CD4-positive, alpha-beta T cell treated with Interleukin-4 for 1 hour (primary cell): Measurements from ENCODE around the gene GNAO1.

Experiments used
- DNase-seq, 2 donors: peaks; one replicate each; pipeline ENCODE4 v3.0.0-alpha.2; 2020 to 2022

Gene GNAO1

DNA sequence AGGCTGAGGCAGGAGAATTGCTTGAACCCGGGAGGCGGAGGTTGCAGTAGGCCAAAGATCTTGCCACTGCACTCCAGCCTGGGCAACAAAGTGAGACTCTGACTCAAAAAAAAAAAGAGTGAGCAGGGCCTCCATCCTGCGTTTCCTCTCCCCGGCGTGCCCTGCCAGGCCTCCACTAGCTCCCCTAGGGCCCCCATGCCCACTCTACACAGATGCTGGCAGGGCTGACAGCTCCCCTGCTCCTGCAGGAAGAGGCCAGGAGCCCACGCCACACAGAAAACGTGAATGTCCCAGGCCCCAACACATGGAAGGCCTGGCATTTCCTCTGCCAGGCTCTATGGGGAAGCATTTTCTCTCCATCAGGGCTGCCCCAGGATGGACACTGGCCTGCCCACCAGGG is 124.7 kb downstream of the GNAO1 start:
- DNase-seq, result no peak

DNA sequence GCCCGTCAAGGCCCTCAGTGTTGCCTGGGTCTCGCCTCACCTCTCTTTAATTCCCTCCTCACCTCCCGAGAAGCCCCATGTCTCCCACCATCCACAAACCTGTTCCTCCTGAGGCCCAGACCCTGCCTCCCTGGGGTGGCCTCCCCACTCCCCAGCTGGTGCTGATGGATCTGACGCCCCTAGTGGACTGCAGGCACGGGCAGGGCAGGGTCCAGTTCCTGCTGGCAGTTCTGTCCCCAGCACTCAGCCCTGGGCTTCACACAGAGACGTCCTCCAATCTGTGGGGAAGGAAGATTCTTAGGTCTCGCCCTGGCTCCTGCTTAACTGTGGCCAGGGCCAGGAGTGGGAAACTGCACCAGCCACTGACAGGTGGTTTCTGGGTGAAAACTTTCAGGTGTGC is 125.3 kb downstream of the GNAO1 start:
- DNase-seq, result no peak

DNA sequence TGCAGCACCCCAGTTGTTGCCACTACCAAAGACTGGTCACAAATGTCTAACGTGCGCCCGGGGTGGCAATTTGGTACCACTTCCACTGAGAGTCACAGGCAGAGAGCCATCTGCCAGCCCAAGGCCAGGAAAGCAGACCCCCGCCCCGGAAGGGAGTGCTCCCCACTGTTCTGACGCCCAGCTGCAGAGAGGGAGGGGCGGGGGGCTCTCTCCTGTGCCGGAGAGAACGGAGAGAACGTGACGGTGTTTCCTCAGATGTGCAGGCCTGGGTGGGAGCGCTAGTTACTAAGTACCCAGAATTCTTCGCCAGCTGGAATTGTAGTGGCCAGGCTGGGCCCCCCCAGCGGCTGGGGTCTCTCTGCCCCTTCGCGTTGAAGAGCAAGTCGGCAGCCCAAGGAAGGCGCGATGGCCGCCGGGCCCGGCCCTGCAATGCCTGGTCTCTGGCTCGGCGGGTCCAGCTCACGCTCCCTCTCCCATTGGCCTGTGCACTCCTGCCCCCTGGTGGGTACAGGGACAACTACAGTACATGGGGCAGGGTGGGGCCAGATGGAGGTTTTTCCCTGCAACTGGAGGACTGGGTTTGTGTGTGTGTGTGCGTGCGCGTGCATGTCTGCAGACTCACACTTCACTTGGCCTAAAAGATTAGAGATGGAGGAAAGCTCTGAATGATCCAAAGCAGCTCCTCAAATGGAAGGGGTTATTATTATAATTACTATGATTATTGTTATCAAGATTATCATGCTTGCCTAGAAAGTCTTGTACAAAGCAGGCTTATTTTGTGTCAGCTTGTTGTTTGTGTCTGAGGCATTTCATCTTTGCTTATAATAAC is 126.9 kb downstream of the GNAO1 start:
- DNase-seq, result peak; percentile 74 to 78

DNA sequence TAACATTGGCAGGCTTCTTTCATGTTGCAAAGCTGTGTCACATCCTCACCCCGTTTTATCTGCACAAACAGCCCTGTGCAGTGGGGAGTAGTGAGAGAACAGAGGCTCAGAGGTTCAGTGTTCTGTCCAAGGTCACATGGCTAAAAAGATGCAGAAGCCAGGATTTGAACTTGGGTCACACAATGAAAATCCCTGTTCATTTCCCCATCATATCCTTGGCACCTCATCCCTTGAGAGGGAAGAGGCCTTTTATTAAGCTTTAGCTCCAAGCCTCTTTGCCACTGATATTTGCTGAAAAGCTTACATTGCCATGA is 127.5 kb downstream of the GNAO1 start:
- DNase-seq, result no peak

DNA sequence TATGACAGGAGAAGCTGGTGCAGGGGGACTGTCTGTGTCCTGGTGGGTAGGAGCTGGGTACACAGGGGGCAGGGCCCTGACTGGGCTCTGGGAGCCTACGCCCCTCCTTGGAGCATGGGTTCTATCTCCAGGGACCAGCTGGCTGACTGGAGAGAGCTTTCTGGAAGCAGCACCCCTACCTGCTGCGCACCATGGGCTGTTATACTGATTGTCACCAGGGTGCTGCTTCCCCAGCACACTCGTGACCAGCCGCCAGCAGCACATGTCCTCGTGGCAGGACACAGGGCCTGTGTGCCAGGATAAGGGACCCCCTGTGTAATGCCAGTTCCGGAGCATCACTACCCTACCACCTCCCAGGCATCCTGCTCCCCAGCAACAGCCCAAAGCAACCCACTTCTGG is 128.1 kb downstream of the GNAO1 start:
- DNase-seq, result no peak

DNA sequence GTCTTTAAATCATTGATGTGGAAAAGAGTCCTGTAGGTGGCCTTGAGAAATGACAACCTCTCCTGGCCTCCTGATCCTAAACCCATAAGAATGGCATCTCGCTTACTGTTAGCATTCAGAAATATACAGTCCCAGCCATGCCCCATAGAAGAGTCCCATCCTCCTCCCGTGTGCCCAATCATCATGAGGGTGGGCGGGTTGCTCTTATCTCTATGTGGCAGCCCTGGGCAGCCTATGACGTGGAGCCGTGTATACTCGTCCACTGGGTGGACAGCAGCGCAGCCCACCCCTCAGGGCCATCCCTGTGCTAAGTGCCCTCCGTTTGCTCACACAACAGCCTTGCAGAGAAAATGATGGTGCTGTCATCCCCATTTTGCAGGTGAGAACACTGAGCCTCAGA is 128.8 kb downstream of the GNAO1 start:
- no peak for DNase-seq

DNA sequence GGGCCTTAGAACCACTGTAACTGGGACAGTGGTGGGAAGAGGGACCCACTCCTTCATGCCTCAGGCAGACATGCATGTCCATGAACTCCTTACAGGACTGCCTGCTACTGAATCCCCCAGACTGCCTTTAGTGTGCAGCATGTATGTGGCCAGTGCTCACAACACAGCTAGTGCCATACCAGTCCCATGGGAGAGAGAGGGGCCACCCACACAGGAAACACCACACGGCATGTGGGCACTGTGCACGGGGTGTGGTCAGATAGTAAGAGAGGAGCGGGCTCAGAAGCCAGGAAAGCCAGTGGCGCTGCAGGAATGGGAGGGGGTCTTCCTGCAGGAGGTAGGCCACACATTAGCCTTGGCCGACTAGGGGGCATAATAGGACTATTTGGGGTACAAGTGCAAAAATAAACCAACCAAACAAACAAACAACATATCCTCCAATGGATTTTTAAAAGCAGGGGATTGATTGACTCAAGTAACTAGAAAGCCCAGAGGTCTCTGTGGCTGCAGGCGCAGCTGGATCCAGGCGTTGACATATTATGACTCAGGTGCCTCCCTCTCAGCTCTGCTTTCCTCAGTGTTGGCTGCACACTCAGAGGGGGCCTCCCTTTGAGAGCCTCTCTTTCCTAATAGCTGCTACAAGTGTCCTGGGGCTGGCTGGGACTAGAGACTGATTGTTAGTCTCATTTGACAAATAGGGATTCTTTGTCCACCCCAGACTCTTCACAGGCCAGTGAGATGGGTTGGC is 129.7 kb downstream of the GNAO1 start:
- no peak for DNase-seq

DNA sequence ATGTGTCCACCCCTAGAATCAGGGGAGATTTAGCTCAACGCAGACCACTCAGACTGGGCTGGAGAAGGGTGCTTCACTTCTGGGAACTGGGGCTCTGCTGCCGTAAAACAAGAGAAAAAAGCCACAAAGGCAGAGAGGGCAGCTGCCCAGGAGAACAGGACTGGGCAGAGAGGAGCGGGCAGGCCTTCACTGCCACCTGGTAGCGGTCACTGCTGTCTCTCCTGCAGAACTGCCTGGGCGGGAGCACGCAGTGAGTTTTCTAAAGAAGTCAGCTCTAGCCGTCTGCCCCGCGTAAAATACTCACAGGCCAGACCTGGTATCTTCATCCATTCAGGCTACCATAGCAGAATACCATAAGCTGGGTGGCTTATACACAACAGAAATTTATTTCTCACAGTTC is 130.3 kb downstream of the GNAO1 start:
- DNase-seq, result no peak

DNA sequence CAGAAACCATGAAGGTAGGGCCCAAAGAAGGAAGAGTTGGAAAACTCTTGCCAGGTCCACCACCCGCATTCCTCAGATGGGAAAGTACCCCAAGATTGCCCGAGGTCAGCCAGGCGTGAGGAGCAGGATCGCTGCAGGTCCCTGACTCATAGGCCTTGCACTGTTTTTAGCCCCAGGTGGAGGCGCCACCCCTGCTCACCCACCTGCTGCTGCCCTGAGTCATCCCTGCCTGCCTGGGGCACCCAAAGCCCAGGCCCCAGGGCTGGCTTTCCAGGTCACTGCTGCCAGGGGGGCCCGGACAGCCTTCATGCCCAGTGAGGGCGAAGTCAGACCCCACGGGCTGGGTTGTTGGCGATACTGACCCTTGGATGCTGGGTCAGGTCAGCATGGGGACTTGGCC is 133.1 kb downstream of the GNAO1 start:
- no peak for DNase-seq

DNA sequence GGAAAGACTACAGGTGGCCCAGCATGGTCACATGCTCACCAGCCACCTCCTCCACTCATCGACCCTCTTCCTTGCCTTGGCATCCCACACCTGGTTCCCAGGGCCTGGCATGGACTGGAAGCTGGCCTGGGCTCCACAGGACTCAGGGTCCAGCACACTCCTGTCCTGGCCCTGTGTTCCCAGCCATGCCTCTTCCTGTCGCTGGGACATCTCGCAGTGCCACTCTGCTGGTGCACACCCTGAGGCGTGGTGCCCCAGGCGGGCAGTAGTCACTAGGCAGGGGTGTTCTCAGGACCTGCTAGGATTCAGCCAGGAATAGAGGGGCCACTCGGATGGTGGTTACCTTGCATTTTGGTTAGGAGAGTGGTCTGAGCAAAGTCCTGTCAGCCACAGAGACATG is 134.7 kb downstream of the GNAO1 start:
- no peak for DNase-seq

DNA sequence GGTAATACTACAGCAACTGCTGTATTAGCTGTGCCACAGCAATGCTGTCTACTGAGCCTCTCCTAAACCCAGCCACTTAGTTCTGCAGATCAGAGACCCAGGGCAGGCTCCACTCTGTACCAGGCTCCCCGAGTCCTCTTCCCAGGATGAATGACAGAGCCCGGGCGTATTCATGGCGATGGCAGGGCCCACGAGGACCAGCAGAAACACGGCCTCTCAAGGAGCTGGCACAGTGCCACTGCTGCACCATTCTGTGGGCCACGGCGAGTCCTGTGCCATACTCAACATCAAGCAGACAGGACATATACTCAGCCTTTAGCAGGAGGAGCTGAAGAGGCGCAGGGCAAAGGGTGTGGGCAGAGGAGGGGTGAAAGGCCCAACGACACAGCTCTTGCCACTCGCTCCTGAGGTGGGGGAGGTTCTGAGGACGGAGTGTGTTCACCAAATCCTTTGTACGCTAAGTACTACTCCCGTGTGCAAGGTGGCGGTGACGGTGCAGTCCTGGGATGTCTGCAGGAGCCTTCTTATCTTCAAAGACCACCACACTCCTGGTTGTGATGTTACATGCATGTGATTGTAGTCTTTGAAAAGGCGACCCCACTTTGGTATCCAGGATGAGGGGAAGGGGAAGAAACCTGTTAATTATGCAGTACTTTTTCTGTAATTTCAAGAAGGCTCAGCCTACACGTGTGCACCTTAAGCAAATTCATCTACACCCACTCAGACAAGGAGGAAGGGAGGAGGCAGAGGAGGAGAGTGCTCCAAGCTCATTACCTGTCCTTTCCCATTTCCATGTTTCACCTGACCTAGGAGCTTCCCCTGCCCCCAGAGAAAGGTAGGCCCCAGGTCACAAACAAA is 136.0 kb downstream of the GNAO1 start:
- DNase-seq, result no peak

DNA sequence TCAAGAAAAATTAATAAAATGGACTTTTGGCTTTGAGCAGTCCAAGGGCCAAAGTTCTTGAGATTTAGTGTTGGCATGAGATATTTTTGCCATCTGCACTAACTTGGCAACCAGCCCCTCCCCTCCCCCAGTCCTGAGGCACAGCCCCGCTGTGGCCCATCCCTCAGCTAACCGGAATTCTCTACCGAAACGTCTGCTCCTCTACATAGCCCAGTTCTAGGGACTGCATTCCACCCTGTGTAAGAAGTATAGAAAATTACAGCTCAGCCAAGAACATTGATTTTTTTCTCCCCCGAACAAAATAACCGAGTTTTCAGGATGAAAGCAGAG is 136.6 kb downstream of the GNAO1 start:
- no peak for DNase-seq

DNA sequence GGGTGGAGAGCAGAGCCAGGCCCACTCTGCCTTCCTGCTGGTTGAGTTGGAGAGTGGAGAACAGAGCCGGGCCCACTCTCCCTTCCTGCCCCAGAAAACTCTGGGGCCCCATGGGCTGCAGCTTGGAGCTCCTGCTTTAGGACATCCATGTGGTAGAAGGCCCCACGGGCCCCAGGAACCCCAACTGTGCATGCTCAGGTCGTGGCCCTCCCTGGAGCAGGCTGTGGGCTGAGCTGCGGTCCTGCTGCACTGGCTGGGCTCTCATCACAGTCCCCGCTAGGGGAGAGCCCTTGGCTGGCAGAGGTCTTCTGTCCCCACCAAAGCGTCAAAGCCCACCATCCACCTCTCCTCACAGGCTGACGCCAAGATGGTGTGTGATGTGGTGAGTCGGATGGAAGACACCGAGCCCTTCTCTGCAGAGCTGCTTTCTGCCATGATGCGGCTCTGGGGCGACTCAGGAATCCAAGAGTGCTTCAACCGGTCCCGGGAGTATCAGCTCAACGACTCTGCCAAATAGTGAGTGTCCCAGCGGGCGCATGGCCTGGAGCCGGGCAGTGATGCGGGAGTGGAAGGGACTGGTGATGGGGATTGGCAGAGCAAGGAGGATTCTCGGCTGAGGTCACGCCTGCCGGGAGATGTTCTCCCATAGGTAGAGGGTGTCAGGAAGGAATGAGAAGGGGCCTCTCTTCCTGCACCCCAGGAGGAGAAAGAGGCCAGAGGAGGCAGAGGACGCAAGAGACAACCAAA is 137.2 kb downstream of the GNAO1 start:
- no peak for DNase-seq

DNA sequence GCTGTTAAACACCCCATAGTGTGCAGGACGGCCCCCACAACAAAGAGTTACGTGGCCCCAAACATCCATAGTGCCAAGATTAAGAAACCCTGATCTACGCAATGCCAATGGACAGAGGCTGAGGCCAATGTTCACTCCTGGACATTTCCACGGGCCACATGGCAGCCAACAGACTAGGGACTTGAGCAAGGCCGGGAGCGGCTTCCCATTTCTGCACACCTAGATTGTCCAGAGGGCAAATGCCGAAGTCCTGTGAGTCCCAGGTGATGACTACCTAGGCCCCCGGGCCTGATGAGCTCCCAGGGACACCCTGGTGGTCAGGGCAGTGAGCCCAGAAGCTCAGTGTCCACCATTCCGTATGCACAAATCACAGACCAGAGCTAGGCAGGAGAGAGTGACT is 138.6 kb downstream of the GNAO1 start:
- no peak for DNase-seq

DNA sequence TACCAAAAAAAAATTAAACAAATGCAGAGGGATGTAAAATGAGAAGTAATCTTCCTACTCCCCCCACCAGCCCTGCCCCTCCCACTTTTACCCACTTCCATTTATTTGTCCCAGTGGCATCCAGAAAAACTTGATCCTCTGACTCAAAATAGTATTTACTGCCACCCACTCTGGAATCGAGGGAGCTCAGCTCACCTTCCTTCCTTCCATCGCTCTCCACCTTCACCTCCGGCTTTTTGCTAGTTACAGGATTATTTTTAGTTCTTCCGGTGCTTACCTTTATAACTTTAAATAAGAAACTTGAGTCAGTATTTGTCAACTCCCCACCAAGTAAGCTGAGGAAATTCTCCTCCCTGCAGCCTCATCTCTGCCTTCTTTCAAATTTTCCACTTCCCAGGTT is 139.2 kb downstream of the GNAO1 start:
- DNase-seq, result no peak

DNA sequence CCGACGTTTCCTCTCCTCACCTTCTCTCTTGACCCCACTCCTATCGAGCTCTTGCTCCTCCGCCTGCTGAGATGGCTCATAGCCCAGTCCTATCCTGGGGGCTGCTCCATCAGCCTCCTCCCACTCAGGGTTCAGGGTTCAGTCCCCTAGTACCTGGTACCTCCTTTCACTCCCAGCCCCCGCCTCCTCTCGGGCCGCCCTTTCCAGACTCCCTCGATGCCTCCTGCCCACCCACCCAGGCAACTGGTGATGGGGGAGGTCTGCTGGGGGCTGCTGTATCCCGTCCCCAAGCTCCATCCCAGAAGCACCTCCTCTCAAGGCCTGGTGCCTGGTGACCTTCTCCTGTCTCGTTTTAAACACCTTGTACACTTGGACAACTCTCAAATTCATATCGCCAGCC is 140.1 kb downstream of the GNAO1 start:
- DNase-seq, result no peak

DNA sequence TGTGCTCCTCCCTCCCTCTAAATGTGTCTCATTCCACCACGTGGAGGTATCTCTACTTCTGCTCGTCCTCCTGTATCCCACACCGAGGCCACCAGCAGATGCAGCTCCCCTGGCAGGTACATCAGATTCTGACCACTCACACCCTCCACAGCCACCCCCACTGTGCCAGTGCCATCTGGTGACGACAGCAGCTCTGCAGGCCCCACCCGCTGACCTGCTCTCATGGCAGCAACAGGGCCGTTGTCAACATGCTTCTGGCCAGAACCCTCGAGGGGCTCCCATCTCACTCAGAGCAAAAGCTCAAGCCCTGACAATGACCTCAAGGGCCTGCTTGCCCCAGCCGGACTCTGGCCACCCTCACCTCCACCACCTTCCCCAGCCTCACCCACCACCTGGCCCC is 140.6 kb downstream of the GNAO1 start:
- no peak for DNase-seq

DNA sequence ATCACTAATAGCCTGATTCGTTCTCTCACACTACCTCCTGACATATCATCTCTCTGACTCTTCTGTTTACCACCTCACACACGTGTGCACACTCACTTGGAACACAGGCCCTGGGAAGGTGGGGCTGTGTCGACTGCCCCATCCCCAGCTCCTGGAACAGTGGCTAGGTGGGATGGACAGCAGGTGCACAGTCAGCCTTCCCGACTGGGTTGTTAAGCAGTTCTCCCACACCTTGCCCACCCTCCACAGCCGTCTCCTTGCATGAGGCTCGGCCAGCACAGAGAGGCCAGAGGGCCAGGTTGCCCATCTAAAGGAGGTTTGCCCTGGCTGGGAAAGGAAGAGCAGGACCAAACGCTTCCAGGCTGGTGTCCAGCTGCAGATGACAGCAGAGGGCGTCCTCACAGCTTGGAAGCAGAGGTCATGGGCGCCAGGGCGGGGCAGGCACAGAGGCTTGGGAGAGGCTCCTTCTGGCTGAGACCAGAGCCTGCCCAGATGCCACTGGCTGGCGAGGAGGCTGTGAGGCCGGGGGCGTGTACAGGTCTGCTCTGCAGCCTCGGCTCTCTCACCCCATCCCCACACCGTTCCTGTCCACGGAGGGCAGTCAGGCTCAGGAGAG is 141.3 kb downstream of the GNAO1 start:
- no peak for DNase-seq

DNA sequence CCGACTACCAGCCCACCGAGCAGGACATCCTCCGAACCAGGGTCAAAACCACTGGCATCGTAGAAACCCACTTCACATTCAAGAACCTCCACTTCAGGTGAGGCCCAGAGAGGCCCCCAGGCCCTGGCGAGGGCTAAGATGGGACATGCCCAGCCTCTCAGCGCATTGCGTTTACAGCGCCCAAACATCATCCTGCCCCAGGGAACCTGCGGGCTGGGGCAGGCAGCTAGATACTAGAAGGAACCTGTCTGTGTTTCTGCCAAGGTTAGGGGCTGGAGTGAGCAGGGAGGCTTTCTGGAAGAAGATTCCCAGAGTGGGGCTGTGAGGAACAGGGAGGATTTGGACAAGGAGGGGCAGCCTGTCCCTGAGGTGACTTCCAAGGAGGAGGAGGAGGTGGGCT is 143.5 kb downstream of the GNAO1 start:
- no peak for DNase-seq

DNA sequence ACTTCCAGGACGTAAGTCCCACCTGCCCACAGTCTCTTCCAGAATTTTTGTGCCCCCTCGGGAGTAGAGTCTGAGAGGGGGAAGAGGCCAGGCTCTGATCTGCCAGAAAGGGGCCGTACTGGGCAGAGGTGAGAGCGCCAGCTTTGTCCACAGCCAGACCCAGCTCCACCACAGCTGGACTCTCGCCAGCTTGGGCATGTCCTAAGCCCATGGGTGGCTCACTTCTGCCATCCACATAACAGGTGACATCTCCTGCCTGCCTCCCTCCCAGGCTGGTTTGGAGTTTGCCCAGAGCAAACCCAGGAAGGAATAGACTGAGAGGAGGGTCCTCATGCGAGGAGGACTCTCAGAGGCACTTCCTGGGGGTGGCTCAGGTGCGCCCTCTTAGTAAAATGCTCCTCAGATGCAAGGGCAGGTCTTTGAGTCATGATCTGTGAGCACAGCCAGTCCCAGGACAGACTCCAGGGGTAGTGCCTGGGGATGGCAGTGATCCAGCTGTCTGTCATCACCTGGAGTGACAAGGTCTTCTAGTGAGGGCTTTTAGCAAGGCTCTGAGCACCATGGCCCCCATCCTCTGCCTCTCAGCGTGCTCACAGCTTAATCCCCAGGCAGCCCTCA is 144.9 kb downstream of the GNAO1 start:
- DNase-seq, result no peak

DNA sequence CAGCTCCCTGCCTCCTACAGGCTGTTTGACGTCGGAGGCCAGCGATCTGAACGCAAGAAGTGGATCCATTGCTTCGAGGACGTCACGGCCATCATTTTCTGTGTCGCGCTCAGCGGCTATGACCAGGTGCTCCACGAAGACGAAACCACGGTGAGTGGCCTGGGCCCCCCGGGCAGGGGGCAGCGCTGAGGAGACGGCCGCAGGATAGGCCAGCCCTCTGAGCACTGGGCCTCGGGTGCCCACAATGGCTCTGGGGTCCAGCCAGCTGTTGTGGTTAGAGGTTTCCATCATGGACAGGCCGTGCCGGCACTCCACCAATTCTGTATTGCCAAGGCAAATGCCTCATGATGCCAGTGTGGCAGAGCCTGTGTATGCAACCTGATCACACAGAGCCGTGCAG is 145.4 kb downstream of the GNAO1 start:
- DNase-seq, result no peak

DNA sequence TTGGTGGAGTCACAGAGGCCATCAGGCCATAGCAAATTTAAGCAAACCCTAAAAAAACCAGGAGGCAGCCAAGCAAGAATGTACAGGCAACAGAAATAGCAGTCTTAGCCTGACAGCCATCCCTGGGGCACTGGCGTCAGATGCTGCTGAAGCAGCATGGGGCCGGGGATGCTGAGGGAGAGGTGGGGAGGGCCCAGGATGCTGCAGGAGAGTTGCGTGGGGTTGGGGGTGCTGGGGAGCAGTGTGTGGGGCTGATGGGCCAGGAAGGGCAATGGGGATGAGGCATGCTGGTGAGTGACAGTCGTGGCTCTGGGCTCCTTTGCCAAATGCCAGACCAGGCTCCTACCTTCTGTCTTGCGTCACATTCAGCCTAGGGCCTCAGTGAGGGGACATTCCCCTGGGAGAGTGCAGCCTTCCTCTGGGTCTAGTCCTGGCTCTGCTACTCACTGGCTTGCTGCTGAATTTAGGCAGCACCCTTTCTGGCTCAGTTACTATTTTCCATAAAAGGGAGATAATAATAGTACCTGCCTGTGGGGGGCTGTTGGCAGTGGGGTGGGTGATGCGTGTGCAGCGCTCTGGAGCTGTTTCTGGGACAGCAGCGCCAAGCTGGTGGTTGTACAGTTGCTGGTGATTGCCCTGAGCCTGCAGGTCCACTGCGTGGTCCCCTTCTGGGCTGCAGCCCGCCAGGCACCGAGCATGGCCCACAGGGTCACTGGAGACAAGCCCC is 146.0 kb downstream of the GNAO1 start:
- no peak for DNase-seq
